Measurements from ENCODE around the gene PDXDC1.
"Not testable (repeated sequence)": the region's sequence is repeated elsewhere in the genome, so short reads cannot be mapped to it uniquely, and the experiment has no call there.

PDXDC1 gene

DNA sequence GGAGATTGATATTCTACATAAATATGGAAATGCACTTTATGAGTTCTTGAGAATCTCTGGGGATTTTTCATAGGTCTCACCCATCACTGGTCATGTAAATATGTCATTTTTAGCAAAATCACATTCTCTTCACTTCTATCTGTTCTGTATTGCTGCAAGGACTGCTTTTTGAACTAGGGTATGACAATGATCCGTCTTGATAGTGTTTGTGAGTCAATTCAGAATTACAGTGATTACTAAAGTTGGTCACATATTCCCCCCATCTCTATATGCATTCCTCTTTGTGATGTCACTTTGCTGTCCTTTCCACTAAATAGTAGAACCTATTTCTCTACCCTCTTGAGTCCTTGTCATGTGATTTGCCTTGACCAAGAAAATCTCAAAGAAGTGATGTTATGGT is 206.1 kb downstream of the PDXDC1 start:
- not testable (repeated sequence) for DNase-seq

- DNase-seq = not testable (repeated sequence)
Observed at GRCh38 chr16:15184000-15184399, 209.2 kb downstream of the PDXDC1 start.
